ENCODE data around the gene RNASET2. TPM values are rescaled to one million over a fixed set of nuclear protein-coding genes. Genes with fewer than 3 reads are reported as not detected.

Gene RNASET2, protein sequence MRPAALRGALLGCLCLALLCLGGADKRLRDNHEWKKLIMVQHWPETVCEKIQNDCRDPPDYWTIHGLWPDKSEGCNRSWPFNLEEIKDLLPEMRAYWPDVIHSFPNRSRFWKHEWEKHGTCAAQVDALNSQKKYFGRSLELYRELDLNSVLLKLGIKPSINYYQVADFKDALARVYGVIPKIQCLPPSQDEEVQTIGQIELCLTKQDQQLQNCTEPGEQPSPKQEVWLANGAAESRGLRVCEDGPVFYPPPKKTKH
- total RNA-seq = 10 to 100 TPM; 18.3 to 45.4 TPM
- long read RNA-seq, donor 1, transcript RNASET2-210 (9 exons, 1,375 nt) = major isoform, 20 of 23 reads
- long read RNA-seq, donor 1, partial matches to known transcripts = 0 of 23 reads
- long read RNA-seq, donor 1, other reads (novel, unspliced or antisense) = 3 of 23 reads
- long read RNA-seq, donor 2, transcript RNASET2-210 (9 exons, 1,375 nt) = major isoform, 52 of 57 reads
- long read RNA-seq, donor 2, partial matches to known transcripts = 0 of 57 reads
- long read RNA-seq, donor 2, other reads (novel, unspliced or antisense) = 4 of 57 reads

DNA sequence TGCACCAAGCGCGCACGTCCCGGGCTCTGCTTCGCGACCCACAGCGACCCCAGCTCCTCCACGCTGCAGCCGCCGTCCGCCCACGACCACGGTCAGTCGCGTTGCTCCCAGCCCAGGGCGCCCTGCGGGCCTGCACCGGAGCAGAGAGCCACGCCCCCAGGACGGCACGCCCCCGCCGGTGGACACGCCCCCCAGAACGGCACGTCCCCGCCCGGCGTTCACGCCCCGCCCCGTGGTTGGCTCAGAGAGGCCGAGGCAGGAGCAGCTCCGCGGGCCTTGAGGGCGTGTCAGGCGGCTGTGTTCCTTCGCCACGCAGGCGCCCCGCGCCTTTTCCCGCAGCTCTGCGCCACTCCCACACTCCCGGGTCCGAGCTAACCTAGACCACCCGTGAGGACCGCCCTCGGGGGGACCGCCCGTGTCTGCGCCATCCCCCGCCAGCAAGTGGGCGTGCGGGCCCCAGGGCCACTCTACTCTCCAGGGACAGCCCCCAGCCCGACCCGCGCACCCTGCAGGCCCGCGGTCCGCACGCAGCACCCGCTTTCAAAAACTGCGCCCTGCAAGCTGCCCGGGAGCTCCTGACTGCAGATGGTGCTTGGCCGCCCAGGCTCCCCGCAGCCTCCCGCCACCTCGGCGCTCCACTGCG is at the start of gene RNASET2:
Gene RNASET2, minus strand, starts transcription at position 107 of the 643 bp plus-strand sequence. CDS start 368 bp downstream, outside the sequence.
- peak; percentile 99 for DNase-seq (ENCODE audit: low spot score)
- intact Hi-C loops (cut with DNase I) = loop anchor here in 1 of 2 donors (2.0 kb wide), 1 partner anchor 570 kb away; no protein-coding TSS in a partner anchor

DNA sequence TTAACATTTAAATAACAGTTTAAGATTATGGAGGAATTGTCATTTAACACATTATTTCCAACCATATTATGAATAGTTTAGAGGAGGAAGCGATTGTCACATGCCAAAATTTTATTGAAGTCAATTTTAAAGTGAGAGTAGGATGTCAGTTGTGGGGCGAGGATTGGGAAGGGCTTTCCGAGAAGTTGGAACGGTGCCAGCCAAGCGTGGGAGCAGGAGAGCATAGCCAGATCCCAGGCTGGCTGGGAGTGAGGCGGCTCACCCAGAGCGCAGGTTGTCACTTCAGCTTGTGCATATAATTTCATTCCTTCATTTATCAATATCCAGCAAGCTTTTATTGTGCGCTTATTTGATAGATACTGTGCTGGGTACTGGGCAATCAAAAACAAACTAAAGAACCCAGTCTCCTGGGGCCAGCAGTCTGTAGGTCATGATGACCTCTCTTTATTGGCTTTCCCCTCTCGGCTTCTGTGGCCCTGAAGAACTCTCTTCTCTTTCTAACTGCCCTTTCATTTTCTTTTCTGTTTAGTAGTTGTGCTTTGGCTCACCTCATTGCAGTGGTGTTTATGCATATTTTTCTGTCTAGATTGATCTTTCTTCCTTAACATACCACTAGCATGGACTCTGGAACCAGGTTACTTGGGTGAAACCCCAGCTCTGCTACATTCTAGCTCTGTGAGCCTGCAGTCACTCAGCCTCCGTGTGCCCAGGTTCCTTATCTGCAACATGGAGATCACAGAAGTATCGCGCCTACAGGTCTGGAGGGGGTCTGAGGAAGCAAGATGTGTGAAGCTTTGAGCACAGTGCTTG is 49.2 kb upstream of the RNASET2 start:
- intact Hi-C loops (cut with DNase I) = loop anchor here in 1 of 2 donors (10.0 kb wide), 1 partner anchor 119 kb away; the partner anchor contains the start of gene CCR6
- no peak for DNase-seq (ENCODE audit: low spot score)

- DNase-seq (ENCODE audit: low spot score) = no peak
- intact Hi-C loops (cut with DNase I) = loop anchor here in 1 of 2 donors (10.0 kb wide), 1 partner anchor 124 kb away; the partner anchor contains the start of gene CCR6
Observed at GRCh38 chr6:167000759-167001158, 44.4 kb upstream of the RNASET2 start.

DNA sequence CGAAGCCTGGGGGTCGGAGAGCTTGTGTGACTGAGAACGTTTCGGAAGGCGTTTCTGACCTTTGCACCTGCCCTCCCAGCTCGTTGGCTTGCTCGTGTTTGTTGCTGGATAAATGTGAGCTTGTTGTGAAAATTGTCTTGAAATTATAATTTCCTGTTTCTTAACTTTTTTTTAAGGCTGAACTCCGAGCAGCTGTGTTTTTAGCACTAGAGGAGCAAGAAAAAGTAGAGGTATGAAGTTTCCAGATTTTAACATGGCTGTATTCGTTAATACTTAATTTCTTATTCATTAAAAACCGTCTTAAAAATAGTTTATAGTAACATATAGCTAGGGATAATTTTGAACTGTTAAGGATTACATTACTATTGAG is 43.5 kb upstream of the RNASET2 start:
- intact Hi-C loops (cut with DNase I) = loop anchor here in 1 of 2 donors (10.0 kb wide), 2 partner anchors 125 to 215 kb away; partner anchors contain the start of gene CCR6
- no peak for DNase-seq (ENCODE audit: low spot score)

GRCh38 chr6:166999145-166999883 is 43.0 kb upstream of the RNASET2 start, which contains the start of gene CEP43:
Gene CEP43 (plus strand): TSS chr6:166999397. CDS start chr6:166999413, 16 bp downstream.
- intact Hi-C loops (cut with DNase I) = loop anchor here in 1 of 2 donors (10.0 kb wide), 1 partner anchor 215 kb away; no protein-coding TSS in a partner anchor
- DNase-seq (ENCODE audit: low spot score) = peak; percentile 98

- DNase-seq (ENCODE audit: low spot score) = peak; percentile 86
- intact Hi-C loops (cut with DNase I) = loop anchor here in 1 of 2 donors (10.0 kb wide), 1 partner anchor 214 kb away; no protein-coding TSS in a partner anchor
Observed at GRCh38 chr6:166998256-166999144, 42.1 kb upstream of the RNASET2 start.

DNA sequence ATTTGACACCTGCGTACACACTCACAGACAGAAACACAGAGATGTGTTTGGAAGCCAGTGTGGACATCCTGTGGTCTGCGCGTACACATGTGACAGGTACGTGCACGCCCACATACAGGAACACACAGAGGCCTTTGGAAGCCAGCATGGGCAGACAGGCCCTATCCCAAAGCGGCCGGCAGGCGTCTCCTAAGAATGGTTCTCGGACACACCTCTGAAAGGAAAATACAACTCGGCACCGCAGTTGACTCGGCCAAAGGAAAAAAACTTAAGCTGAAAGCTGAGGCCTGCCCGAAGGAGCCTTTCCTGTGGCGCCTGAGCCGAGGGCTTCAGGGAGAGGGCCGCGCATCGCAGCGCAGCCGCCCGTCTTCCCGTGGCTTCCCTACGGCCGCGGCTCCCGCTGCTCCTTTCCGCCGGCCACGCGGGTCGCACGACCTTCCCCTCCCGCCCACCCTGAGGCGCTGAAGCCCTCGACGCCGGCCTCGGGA is 41.5 kb upstream of the RNASET2 start:
- intact Hi-C loops (cut with DNase I) = loop anchor here in 1 of 2 donors (10.0 kb wide), 1 partner anchor 213 kb away; no protein-coding TSS in a partner anchor
- peak; percentile 84 for DNase-seq (ENCODE audit: low spot score)

DNA sequence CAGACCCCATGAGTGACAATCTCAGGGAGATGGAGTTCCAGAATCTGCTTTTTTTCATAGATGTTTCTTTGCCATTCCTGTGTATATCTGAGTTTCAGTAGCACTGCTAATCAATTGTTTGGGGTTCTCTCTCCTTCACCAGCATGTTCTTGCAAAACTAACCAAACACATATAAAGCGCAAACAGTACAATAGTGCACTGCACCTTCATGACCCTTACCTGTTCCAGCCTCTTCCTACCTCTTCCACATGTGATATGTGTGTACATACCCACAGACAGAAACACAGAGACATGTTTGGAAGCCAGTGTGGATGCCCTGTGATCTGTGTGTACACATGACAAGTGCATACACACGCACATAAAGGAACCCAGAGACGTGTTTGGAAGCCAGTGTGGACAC is 41.0 kb upstream of the RNASET2 start:
- no peak for DNase-seq (ENCODE audit: low spot score)
- intact Hi-C loops (cut with DNase I) = loop anchor here in 1 of 2 donors (10.0 kb wide), 1 partner anchor 213 kb away; no protein-coding TSS in a partner anchor

DNA sequence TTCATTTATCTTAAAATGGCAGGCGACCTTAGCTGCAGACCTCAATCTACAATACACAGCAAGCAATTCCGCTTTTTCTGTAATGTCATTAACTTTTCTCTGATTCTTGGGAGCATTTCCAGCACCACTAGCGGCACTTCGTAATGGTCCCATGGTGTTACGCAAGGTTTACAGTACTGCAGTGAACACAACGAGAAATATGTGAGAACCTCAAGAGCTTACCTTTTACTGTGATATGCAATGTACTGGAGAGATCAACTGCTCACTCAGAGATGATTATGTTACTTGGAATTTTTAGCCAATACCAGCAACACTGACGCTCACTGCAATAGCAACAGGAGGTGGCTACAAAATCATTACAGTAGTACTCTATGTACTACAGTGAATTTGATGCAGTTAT is 40.1 kb upstream of the RNASET2 start:
- intact Hi-C loops (cut with DNase I) = loop anchor here in 1 of 2 donors (10.0 kb wide), 1 partner anchor 212 kb away; no protein-coding TSS in a partner anchor
- DNase-seq (ENCODE audit: low spot score) = no peak

DNA sequence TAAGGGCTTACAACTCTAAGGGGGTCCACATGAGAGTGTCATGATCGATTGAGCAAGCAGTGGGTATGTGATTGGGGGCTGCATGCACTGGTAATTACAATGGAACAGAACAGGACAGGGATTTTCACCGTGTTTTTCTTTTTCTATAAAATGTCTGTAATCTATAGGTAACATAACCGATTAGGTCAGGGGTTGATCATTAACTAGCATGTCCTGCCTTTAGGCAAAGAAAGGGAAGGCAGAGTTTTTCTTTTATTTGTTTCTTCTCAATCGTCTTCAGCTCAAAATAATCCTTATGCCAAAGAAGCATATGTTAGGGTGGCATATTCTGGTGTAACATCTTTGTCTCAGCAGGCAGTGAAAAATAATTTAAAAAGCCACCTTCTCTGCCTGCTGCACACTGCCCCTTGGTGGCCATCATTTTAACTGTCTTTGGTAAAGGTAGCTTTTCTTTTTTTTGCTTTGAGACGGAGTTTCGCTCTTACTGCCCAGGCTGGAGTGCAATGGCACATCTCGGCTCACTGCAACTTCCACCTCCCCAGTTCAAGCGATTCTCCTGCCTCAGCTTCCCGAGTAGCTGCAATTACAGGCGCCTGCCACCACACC is 33.2 kb upstream of the RNASET2 start:
- DNase-seq (ENCODE audit: low spot score) = no peak
- intact Hi-C loops (cut with DNase I) = loop anchor here (10.0 kb wide), 2 partner anchors 205 to 215 kb away; no protein-coding TSS in a partner anchor

GRCh38 chr6:166988674-166989201 is 32.4 kb upstream of the RNASET2 start:
- intact Hi-C loops (cut with DNase I) = loop anchor here in 1 of 2 donors (10.0 kb wide), 1 partner anchor 214 kb away; no protein-coding TSS in a partner anchor
- no peak for DNase-seq (ENCODE audit: low spot score)

- no peak for DNase-seq (ENCODE audit: low spot score)
- intact Hi-C loops (cut with DNase I) = loop anchor here in 1 of 2 donors (10.0 kb wide), 1 partner anchor 213 kb away; no protein-coding TSS in a partner anchor
Observed at GRCh38 chr6:166987930-166988329, 31.6 kb upstream of the RNASET2 start.

GRCh38 chr6:166987448-166987847 is 31.1 kb upstream of the RNASET2 start:
- intact Hi-C loops (cut with DNase I) = loop anchor here in 1 of 2 donors (10.0 kb wide), 1 partner anchor 213 kb away; no protein-coding TSS in a partner anchor
- DNase-seq (ENCODE audit: low spot score) = no peak

DNA sequence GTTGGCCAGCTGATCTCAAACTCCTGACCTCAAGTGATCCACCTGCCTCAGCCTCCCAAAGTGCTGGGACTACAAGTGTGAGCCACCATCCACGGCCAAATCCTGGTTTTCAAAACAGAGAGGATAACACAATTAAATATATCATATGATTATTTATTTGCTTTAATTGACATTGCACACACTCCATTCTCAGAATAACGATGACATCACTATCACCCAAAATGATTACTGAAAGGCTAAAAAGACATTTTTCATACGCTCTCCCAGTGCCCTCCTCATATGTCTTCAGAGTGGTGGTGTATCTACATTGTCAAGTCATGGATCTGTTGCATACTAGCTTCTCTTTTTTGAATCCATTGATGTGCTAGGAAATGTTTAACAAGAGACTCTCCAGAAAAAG is 24.4 kb upstream of the RNASET2 start:
- intact Hi-C loops (cut with DNase I) = loop anchor here in 1 of 2 donors (10.0 kb wide), 1 partner anchor 206 kb away; no protein-coding TSS in a partner anchor
- no peak for DNase-seq (ENCODE audit: low spot score)

DNA sequence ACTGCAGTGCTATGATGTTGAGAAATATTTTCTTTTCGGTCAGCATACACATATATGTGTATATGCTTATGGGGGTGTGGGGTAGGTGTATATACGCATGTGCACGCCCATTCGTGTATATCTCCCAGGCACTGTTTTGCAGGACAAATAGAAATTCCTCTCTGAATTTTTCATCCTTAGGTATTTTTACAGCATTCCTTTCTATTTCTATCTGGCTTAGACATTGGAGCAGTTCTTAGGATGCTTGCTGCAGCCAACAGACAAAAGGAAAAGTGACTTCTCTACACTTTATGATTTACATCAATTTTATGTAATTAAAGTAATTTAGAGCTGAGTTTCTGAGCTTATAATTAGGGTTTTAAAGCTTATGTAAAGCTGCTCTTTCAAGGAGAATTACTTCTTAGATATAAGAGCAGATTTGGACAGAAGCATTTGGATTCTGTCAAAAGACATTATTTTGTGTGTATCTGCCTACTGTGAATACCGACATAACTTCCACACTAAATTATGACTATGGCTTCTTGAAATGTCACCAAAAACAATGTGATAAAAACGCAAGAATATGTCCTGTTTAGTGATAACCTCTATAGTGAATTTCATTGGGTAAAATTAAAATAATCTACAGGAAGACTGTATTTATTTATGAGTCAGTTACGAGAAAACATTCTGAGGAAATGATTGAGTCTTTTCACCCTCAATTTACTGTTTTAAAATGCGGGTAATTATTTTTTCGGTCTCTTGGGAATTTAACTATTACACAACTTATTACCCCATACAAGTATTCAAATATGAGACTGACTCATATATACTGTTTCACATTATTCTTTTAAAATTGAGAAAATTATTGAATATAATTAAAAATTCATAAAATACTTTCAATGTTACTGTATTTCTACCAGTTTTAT is 21.5 kb upstream of the RNASET2 start:
- DNase-seq (ENCODE audit: low spot score) = no peak
- intact Hi-C loops (cut with DNase I) = no loop called here

Measured in posterior vena cava (tissue), 2 donors.